Bronchial epithelial cell (primary cell): ENCODE results near the gene EIF3K. TPM values are rescaled to one million over a fixed set of nuclear protein-coding genes. Genes with fewer than 3 reads are reported as not detected.

Experiments
- DNase-seq: peaks from one replicate; pipeline ENCODE4 v3.0.0-alpha.2; 2010; ENCODE audit warnings: low read depth
- FAIRE-seq: peaks from 2 replicates; lab custom pipeline; 2011; peaks lifted over from hg19 to GRCh38; lab: Jason Lieb, UNC
- H3K27me3 ChIP-seq: 2 replicates; pipeline ENCODE4 v1.5.1; 2011; ENCODE audit warnings: low read length; ENCODE audit not compliant: control insufficient read depth, insufficient read depth
- H3K36me3 ChIP-seq: 2 replicates; pipeline ENCODE4 v1.5.1; 2011; ENCODE audit warnings: low read length; ENCODE audit not compliant: control insufficient read depth, insufficient read depth
- H3K4me3 ChIP-seq: 2 replicates; pipeline ENCODE4 v1.5.1; 2011; ENCODE audit warnings: mild to moderate bottlenecking, low read depth, low read length, control low read depth
- CTCF ChIP-seq: IDR thresholded peaks from 2 replicates; pipeline ENCODE4 v1.5.1; 2011; ENCODE audit warnings: mild to moderate bottlenecking, moderate library complexity, low read length, control low read depth, inconsistent platforms; ENCODE audit not compliant: insufficient read depth, severe bottlenecking
- total RNA-seq: library from RNA; depleted of rRNA; stranded (reverse); fragments of >200 nt; gene quantifications from 2 replicates; pipeline ENCODE4 v1.2.1, GENCODE V29; 2014

The EIF3K gene
- total RNA-seq, 1 donor from 2014 or later: 374 TPM

GRCh38 chr19:38664503-38665211 is 45.7 kb downstream of the EIF3K start:
- no peak for FAIRE-seq
- Histone ChIP-seq H3K4me3 (no peak overlapping the region), H3K36me3 (peaks cover 17% of the 10 kb centered on the region), H3K27me3 (no peaks in the 10 kb centered on the region)
- DNase-seq: no peak
- no peak for TF ChIP-seq CTCF

GRCh38 chr19:38665219-38665931 is 46.4 kb downstream of the EIF3K start:
- no peak for FAIRE-seq
- no peak for TF ChIP-seq CTCF
- H3K36me3 ChIP-seq: peaks cover 21% of the 10 kb centered on the region
- no peak for DNase-seq
- no peaks in the 10 kb centered on the region for H3K27me3 ChIP-seq
- H3K4me3 ChIP-seq: no peak overlapping the region

GRCh38 chr19:38665950-38666662 is 47.1 kb downstream of the EIF3K start:
- TF ChIP-seq CTCF: no peak
- DNase-seq (no peak), FAIRE-seq (no peak)
- Histone ChIP-seq H3K36me3 (peaks cover 17% of the 10 kb centered on the region), H3K4me3 (no peak overlapping the region), H3K27me3 (no peaks in the 10 kb centered on the region)

- Histone ChIP-seq H3K27me3 (no peaks in the 10 kb centered on the region), H3K36me3 (peaks cover 17% of the 10 kb centered on the region), H3K4me3 (no peak overlapping the region)
- no peak for FAIRE-seq
- TF ChIP-seq CTCF: no peak
- DNase-seq: peak; percentile 82
These were observed 47.9 kb downstream of the EIF3K start for GRCh38 chr19:38666663-38667511.

GRCh38 chr19:38667661-38668171 is 48.7 kb downstream of the EIF3K start:
- Histone ChIP-seq H3K4me3 (no peak overlapping the region), H3K27me3 (no peaks in the 10 kb centered on the region), H3K36me3 (peaks cover 18% of the 10 kb centered on the region)
- FAIRE-seq: no peak
- DNase-seq: no peak
- no peak for TF ChIP-seq CTCF
